Neural cell (in vitro differentiated cells): Measurements from ENCODE around the gene NPM1. TPM values are rescaled to one million over a fixed set of nuclear protein-coding genes. Genes with fewer than 3 reads are reported as not detected.
"Not testable (repeated sequence)": the region's sequence is repeated elsewhere in the genome, so short reads cannot be mapped to it uniquely, and the experiment has no call there.

Experiments
- H2AFZ ChIP-seq: fragments of 200-600, 300-800 bp; sonication (generic), shearing (Covaris generic); 2 replicates; pipeline ENCODE4 v1.6.0; 2014; ENCODE audit warnings: low read depth, mild to moderate bottlenecking, antibody characterized with exemption, low read length, moderate library complexity
- H3F3A ChIP-seq: fragments of 200-600 bp; shearing (Covaris generic); 2 replicates; pipeline ENCODE4 v1.6.1; 2016; ENCODE audit warnings: mild to moderate bottlenecking, moderate library complexity, mixed read lengths, antibody characterized with exemption, low read length; ENCODE audit not compliant: insufficient read depth, poor library complexity, severe bottlenecking
- H3K27ac ChIP-seq: fragments of 200-600, 300-800 bp; sonication (generic), shearing (Covaris generic); 2 replicates; pipeline ENCODE4 v1.5.1; 2014; ENCODE audit warnings: mild to moderate bottlenecking, low read length, moderate library complexity
- H3K27me3 ChIP-seq: fragments of 300-800, 200-600 bp; sonication (generic), shearing (Covaris generic); 2 replicates; pipeline ENCODE4 v1.6.0; 2014; ENCODE audit warnings: mild to moderate bottlenecking, low read depth, low read length, moderate library complexity; ENCODE audit not compliant: insufficient read depth
- H3K36me3 ChIP-seq: fragments of 300-800, 200-600 bp; sonication (generic), shearing (Covaris generic); 2 replicates; pipeline ENCODE4 v1.5.1; 2014; ENCODE audit warnings: mild to moderate bottlenecking, antibody characterized with exemption, low read length, moderate library complexity; ENCODE audit not compliant: insufficient read depth
- H3K4me2 ChIP-seq: fragments of 300-800, 200-600 bp; sonication (generic), shearing (Covaris generic); 2 replicates; pipeline ENCODE4 v1.6.0; 2014; ENCODE audit warnings: mild to moderate bottlenecking, low read length
- H3K4me3 ChIP-seq: fragments of 300-800, 200-600 bp; sonication (generic), shearing (Covaris generic); 2 replicates; pipeline ENCODE4 v1.5.1; 2014; ENCODE audit warnings: mild to moderate bottlenecking, low read length, moderate library complexity
- H3K79me2 ChIP-seq: fragments of 200-600 bp; shearing (Covaris generic); replicated peaks from 2 replicates; pipeline ENCODE4 v1.6.0; 2014; ENCODE audit warnings: mild to moderate bottlenecking, low read length, moderate library complexity; ENCODE audit not compliant: insufficient read depth
- H3K9ac ChIP-seq: fragments of 300-800, 200-600 bp; sonication (generic), shearing (Covaris generic); 2 replicates; pipeline ENCODE4 v1.6.1; 2016; ENCODE audit warnings: mild to moderate bottlenecking, low read length, mixed read lengths
- H3K9me2 ChIP-seq: fragments of 200-600 bp; shearing (Covaris generic); 2 replicates; pipeline ENCODE4 v1.6.1; 2016; ENCODE audit warnings: mild to moderate bottlenecking, low read length, mixed read lengths; ENCODE audit not compliant: insufficient read depth
- H3K9me3 ChIP-seq: fragments of 200-600, 300-800 bp; sonication (generic), shearing (Covaris generic); 2 replicates; pipeline ENCODE4 v1.6.1; 2016; ENCODE audit warnings: mild to moderate bottlenecking, mixed run types, low read length, moderate library complexity, mixed read lengths
- H4K20me1 ChIP-seq: fragments of 200-600 bp; shearing (Covaris generic); 2 replicates; pipeline ENCODE4 v1.6.1; 2016; ENCODE audit warnings: mild to moderate bottlenecking, mixed run types; ENCODE audit not compliant: insufficient read depth
- CTCF ChIP-seq: fragments of 450-650 bp; IDR thresholded peaks from 2 replicates; pipeline ENCODE4 v1.5.1; 2014; ENCODE audit warnings: antibody characterized with exemption, mild to moderate bottlenecking, moderate library complexity; ENCODE audit not compliant: poor library complexity, severe bottlenecking
- EP300 ChIP-seq: fragments of 450-650 bp; conservative IDR thresholded peaks from 2 replicates; pipeline ENCODE4 v1.6.1; 2014; ENCODE audit warnings: antibody characterized with exemption, mild to moderate bottlenecking, moderate library complexity; ENCODE audit not compliant: poor library complexity, severe bottlenecking
- EZH2 ChIP-seq: fragments of 200-600, 300-800 bp; shearing (Covaris generic), sonication (generic); IDR thresholded peaks from 2 replicates; pipeline ENCODE4 v1.6.1; 2014; ENCODE audit warnings: antibody characterized with exemption, low read length, borderline replicate concordance, mild to moderate bottlenecking; ENCODE audit not compliant: insufficient read depth, poor library complexity, severe bottlenecking
- MXI1 ChIP-seq: fragments of 450-650 bp; conservative IDR thresholded peaks from 2 replicates; pipeline ENCODE4 v1.6.1; 2014; ENCODE audit warnings: antibody characterized with exemption, mild to moderate bottlenecking; ENCODE audit not compliant: poor library complexity, severe bottlenecking
- POLR2AphosphoS5 ChIP-seq: IDR thresholded peaks from 2 replicates; pipeline ENCODE4 v1.6.1; 2012
- RAD21 ChIP-seq: fragments of 450-650 bp; conservative IDR thresholded peaks from 2 replicates; pipeline ENCODE4 v1.6.1; 2014; ENCODE audit warnings: antibody characterized with exemption, mild to moderate bottlenecking, moderate library complexity
- REST ChIP-seq: IDR thresholded peaks from 2 replicates; pipeline ENCODE4 v1.6.1; 2012; ENCODE audit warnings: borderline replicate concordance
- SMC3 ChIP-seq: fragments of 450-650 bp; conservative IDR thresholded peaks from 2 replicates; pipeline ENCODE4 v1.6.1; 2014; ENCODE audit warnings: antibody characterized with exemption, mild to moderate bottlenecking, moderate library complexity; ENCODE audit not compliant: poor library complexity
- TAF1 ChIP-seq: IDR thresholded peaks from 2 replicates; pipeline ENCODE4 v1.6.1; 2012; ENCODE audit warnings: low read depth
- polyA plus RNA-seq: library from polyadenylated mRNA; depleted of rRNA; stranded (reverse); fragments of >200 nt; gene quantifications from 2 replicates; pipeline ENCODE4 v1.2.3, GENCODE V29; 2014

Gene NPM1
- polyA plus RNA-seq, 1 donor from 2014 or later, result 1,141 TPM

- Histone ChIP-seq H2AFZ (no peak overlapping the region), H3K4me3 (no peak overlapping the region), H3K9ac (no peak overlapping the region), H3K79me2 (peaks cover 46% of the 10 kb centered on the region), H3K27me3 (no peaks in the 10 kb centered on the region), H3F3A (no peaks in the 10 kb centered on the region), H3K27ac (no peak overlapping the region), H3K36me3 (peaks cover 5% of the 10 kb centered on the region), H3K4me2 (no peak overlapping the region), H3K9me3 (no peaks in the 10 kb centered on the region), H3K9me2 (no peaks in the 10 kb centered on the region), H4K20me1 (peaks cover 6% of the 10 kb centered on the region)
- TF ChIP-seq TAF1 (no peak), EP300 (no peak), REST (no peak), RAD21 (no peak), SMC3 (no peak), MXI1 (no peak), CTCF (no peak), EZH2 (no peak), POLR2AphosphoS5 (no peak)
Measured at GRCh38 chr5:171400169-171400568, 12.5 kb downstream of the NPM1 start.

GRCh38 chr5:171401167-171401947 is 13.7 kb downstream of the NPM1 start:
- H3K9me3 ChIP-seq, result no peaks in the 10 kb centered on the region
- H3K9me2 ChIP-seq, result no peaks in the 10 kb centered on the region
- no peak overlapping the region for H3K27ac ChIP-seq
- H3K79me2 ChIP-seq, result peaks cover 43% of the 10 kb centered on the region
- no peak for TF ChIP-seq MXI1
- TF ChIP-seq SMC3, result no peak
- TF ChIP-seq POLR2AphosphoS5, result no peak
- no peak for TF ChIP-seq TAF1
- TF ChIP-seq CTCF, result no peak
- TF ChIP-seq RAD21, result no peak
- TF ChIP-seq EZH2, result no peak
- no peak for TF ChIP-seq EP300
- TF ChIP-seq REST, result no peak
- no peaks in the 10 kb centered on the region for H3K27me3 ChIP-seq
- no peak overlapping the region for H3K4me3 ChIP-seq
- no peak overlapping the region for H3K9ac ChIP-seq
- no peak overlapping the region for H3K4me2 ChIP-seq
- H3F3A ChIP-seq, result peaks cover 3% of the 10 kb centered on the region
- H3K36me3 ChIP-seq, result peaks cover 13% of the 10 kb centered on the region
- peaks cover 6% of the 10 kb centered on the region for H4K20me1 ChIP-seq
- H2AFZ ChIP-seq, result no peak overlapping the region

GRCh38 chr5:171402751-171403150 is 15.1 kb downstream of the NPM1 start:
- H3K27me3 ChIP-seq, H3K4me2 ChIP-seq, H2AFZ ChIP-seq, H3F3A ChIP-seq, H3K9me3 ChIP-seq, H3K4me3 ChIP-seq, H3K9ac ChIP-seq, H4K20me1 ChIP-seq, H3K9me2 ChIP-seq, H3K27ac ChIP-seq: not testable (repeated sequence)
- Histone ChIP-seq H3K79me2 (peaks cover 31% of the 10 kb centered on the region), H3K36me3 (peaks cover 14% of the 10 kb centered on the region)
